ENCODE measurements around the gene FAM229B. TPM values are rescaled to one million over a fixed set of nuclear protein-coding genes. Genes with fewer than 3 reads are reported as not detected.

The FAM229B gene
- total RNA-seq, 1 donor from 2014 or later, result 31.8 TPM

GRCh38 chr6:112085286-112086065, 1.9 kb upstream of the FAM229B start:
- Mint-ChIP-seq H3K27me3 (ENCODE audit: low read depth, unreplicated experiment) (no peaks in the 10 kb centered on the region), H3K4me1 (ENCODE audit: low read depth, unreplicated experiment) (peaks cover 3% of the 10 kb centered on the region), H3K36me3 (ENCODE audit: low read depth, unreplicated experiment) (peaks cover 5% of the 10 kb centered on the region), H3K27ac (ENCODE audit: unreplicated experiment) (no peak overlapping the region), H3K9me3 (ENCODE audit: unreplicated experiment) (no peaks in the 10 kb centered on the region), H3K4me3 (ENCODE audit: unreplicated experiment) (no peak overlapping the region)
- no peaks in the 10 kb centered on the region for H3K27me3 ChIP-seq (ENCODE audit: insufficient read depth, low read length)
- no peaks in the 10 kb centered on the region for H3K79me2 ChIP-seq (ENCODE audit: insufficient read depth, low read length)
- peaks cover 3% of the 10 kb centered on the region for H3K4me1 ChIP-seq (ENCODE audit: insufficient read depth, low read length)
- no peak overlapping the region for H3K4me3 ChIP-seq (ENCODE audit: insufficient read depth, low read depth, low read length)
- H3K36me3 ChIP-seq (ENCODE audit: insufficient read depth, low read length), result peaks cover 3% of the 10 kb centered on the region
- DNase-seq (ENCODE audit: low read depth), result no peak
- H3K9me3 ChIP-seq (ENCODE audit: insufficient read depth, low read depth, low read length), result no peaks in the 10 kb centered on the region
- H4K20me1 ChIP-seq (ENCODE audit: insufficient read depth, low read length), result no peaks in the 10 kb centered on the region
- H3K27ac ChIP-seq (ENCODE audit: low read depth, low read length), result no peak overlapping the region
- no peak overlapping the region for H3K9ac ChIP-seq (ENCODE audit: low read length)
- FAIRE-seq, result no peak
- no peak overlapping the region for H2AFZ ChIP-seq (ENCODE audit: low read depth, low read length)
- no peak overlapping the region for H3K4me2 ChIP-seq (ENCODE audit: low read length)
- no peak for TF ChIP-seq CTCF (IDR thresholded peaks at IDR 0.05; ENCODE audit: insufficient read depth, low read depth, low read length)
- no peak for TF ChIP-seq EZH2 (IDR thresholded peaks at IDR 0.05; ENCODE audit: insufficient read depth, low read length)

GRCh38 chr6:112086744-112087135, 651 bp upstream of the FAM229B start:
- peak overlapping the region; percentile 93 for H3K4me2 ChIP-seq (ENCODE audit: low read length)
- no peaks in the 10 kb centered on the region for H3K9me3 ChIP-seq (ENCODE audit: insufficient read depth, low read depth, low read length)
- H3K9ac ChIP-seq (ENCODE audit: low read length), result peak overlapping the region; percentile 90
- no peaks in the 10 kb centered on the region for H3K79me2 ChIP-seq (ENCODE audit: insufficient read depth, low read length)
- H3K4me3 ChIP-seq (ENCODE audit: insufficient read depth, low read depth, low read length), result peak overlapping the region; percentile 87
- H3K4me1 Mint-ChIP-seq (ENCODE audit: low read depth, unreplicated experiment), result peaks cover 3% of the 10 kb centered on the region
- peak overlapping the region; percentile 81 for H3K27ac ChIP-seq (ENCODE audit: low read depth, low read length)
- H3K4me1 ChIP-seq (ENCODE audit: insufficient read depth, low read length), result peaks cover 3% of the 10 kb centered on the region
- no peaks in the 10 kb centered on the region for H3K27me3 ChIP-seq (ENCODE audit: insufficient read depth, low read length)
- H2AFZ ChIP-seq (ENCODE audit: low read depth, low read length), result peak overlapping the region; percentile 80
- no peak overlapping the region for H3K4me3 Mint-ChIP-seq (ENCODE audit: unreplicated experiment)
- no peaks in the 10 kb centered on the region for H4K20me1 ChIP-seq (ENCODE audit: insufficient read depth, low read length)
- no peaks in the 10 kb centered on the region for H3K27me3 Mint-ChIP-seq (ENCODE audit: low read depth, unreplicated experiment)
- peaks cover 5% of the 10 kb centered on the region for H3K36me3 Mint-ChIP-seq (ENCODE audit: low read depth, unreplicated experiment)
- DNase-seq (ENCODE audit: low read depth) (peak; percentile 46), FAIRE-seq (peak; percentile 83)
- no peaks in the 10 kb centered on the region for H3K9me3 Mint-ChIP-seq (ENCODE audit: unreplicated experiment)
- peak; percentile 29 for TF ChIP-seq CTCF (IDR thresholded peaks at IDR 0.05; ENCODE audit: insufficient read depth, low read depth, low read length)
- TF ChIP-seq EZH2 (IDR thresholded peaks at IDR 0.05; ENCODE audit: insufficient read depth, low read length), result no peak
- no peaks in the 10 kb centered on the region for H3K36me3 ChIP-seq (ENCODE audit: insufficient read depth, low read length)
- H3K27ac Mint-ChIP-seq (ENCODE audit: unreplicated experiment), result no peak overlapping the region

- Mint-ChIP-seq H3K36me3 (ENCODE audit: low read depth, unreplicated experiment) (peaks cover 3% of the 10 kb centered on the region), H3K27ac (ENCODE audit: unreplicated experiment) (no peak overlapping the region), H3K27me3 (ENCODE audit: low read depth, unreplicated experiment) (no peaks in the 10 kb centered on the region), H3K4me1 (ENCODE audit: low read depth, unreplicated experiment) (peaks cover 3% of the 10 kb centered on the region), H3K4me3 (ENCODE audit: unreplicated experiment) (no peak overlapping the region), H3K9me3 (ENCODE audit: unreplicated experiment) (no peaks in the 10 kb centered on the region)
- H3K36me3 ChIP-seq (ENCODE audit: insufficient read depth, low read length), result no peaks in the 10 kb centered on the region
- DNase-seq (ENCODE audit: low read depth) (no peak), FAIRE-seq (no peak)
- peak overlapping the region; percentile 93 for H3K4me2 ChIP-seq (ENCODE audit: low read length)
- H3K9ac ChIP-seq (ENCODE audit: low read length), result peak overlapping the region; percentile 90
- no peaks in the 10 kb centered on the region for H3K9me3 ChIP-seq (ENCODE audit: insufficient read depth, low read depth, low read length)
- no peaks in the 10 kb centered on the region for H4K20me1 ChIP-seq (ENCODE audit: insufficient read depth, low read length)
- no peaks in the 10 kb centered on the region for H3K79me2 ChIP-seq (ENCODE audit: insufficient read depth, low read length)
- peak overlapping the region; percentile 80 for H2AFZ ChIP-seq (ENCODE audit: low read depth, low read length)
- peaks cover 3% of the 10 kb centered on the region for H3K4me1 ChIP-seq (ENCODE audit: insufficient read depth, low read length)
- TF ChIP-seq EZH2 (IDR thresholded peaks at IDR 0.05; ENCODE audit: insufficient read depth, low read length), result no peak
- TF ChIP-seq CTCF (IDR thresholded peaks at IDR 0.05; ENCODE audit: insufficient read depth, low read depth, low read length), result no peak
- H3K4me3 ChIP-seq (ENCODE audit: insufficient read depth, low read depth, low read length), result peak overlapping the region; percentile 87
- no peaks in the 10 kb centered on the region for H3K27me3 ChIP-seq (ENCODE audit: insufficient read depth, low read length)
- H3K27ac ChIP-seq (ENCODE audit: low read depth, low read length), result peak overlapping the region; percentile 81
Measured at GRCh38 chr6:112087916-112088315, 525 bp downstream of the FAM229B start.
